Neutrophil (primary cell): ENCODE data around the gene C2orf69.
A peak's percentile ranks its signal among the peaks of the same experiment; 100 is the strongest.

Experiments
- H3K27ac ChIP-seq: fragments of 200-600 bp; sonication (generic); 2 replicates; pipeline ENCODE4 v1.5.1; 2016; ENCODE audit warnings: mild to moderate bottlenecking, moderate library complexity
- H3K27me3 ChIP-seq: fragments of 200-600 bp; sonication (generic); 2 replicates; pipeline ENCODE4 v1.6.0; 2016; ENCODE audit warnings: mild to moderate bottlenecking
- H3K36me3 ChIP-seq: fragments of 200-600 bp; sonication (generic); 2 replicates; pipeline ENCODE4 v1.5.1; 2017
- H3K4me1 ChIP-seq, 2 experiments: fragments of 200-600 bp in 1 of 2; sonication (generic) in 1 of 2; 1 replicate in 1 of 2; 2 replicates in 1 of 2; pipeline versions ENCODE4 v1.5.1 to v1.6.1; 2013 to 2016; ENCODE audit warnings: low read depth in 1 of 2, low read length in 1 of 2, mild to moderate bottlenecking in 1 of 2, moderate library complexity in 1 of 2; ENCODE audit not compliant: control insufficient read depth in 1 of 2, insufficient read depth in 1 of 2
- H3K4me3 ChIP-seq, 2 experiments: fragments of 200-600 bp in 1 of 2; sonication (generic) in 1 of 2; 1 replicate in 1 of 2; 2 replicates in 1 of 2; pipeline ENCODE4 v1.5.1; 2013 to 2016; ENCODE audit warnings: low read depth in 1 of 2, low read length in 1 of 2, mild to moderate bottlenecking in 1 of 2, moderate library complexity in 1 of 2
- H3K9me3 ChIP-seq: fragments of 200-600 bp; sonication (generic); 2 replicates; pipeline ENCODE4 v1.5.1; 2016
- CTCF ChIP-seq: fragments of 200-600 bp; sonication (generic); IDR thresholded peaks from 2 replicates; pipeline ENCODE4 v1.5.1; 2016; ENCODE audit warnings: antibody characterized with exemption

The C2orf69 gene

GRCh38 chr2:199943373-199943772 lies 32.3 kb downstream of the C2orf69 start:
- Histone ChIP-seq H3K9me3 (no peaks in the 10 kb centered on the region), H3K4me1 (peaks cover 34 to 35% of the 10 kb centered on the region in 2 experiments), H3K27me3 (no peaks in the 10 kb centered on the region), H3K27ac (no peak overlapping the region), H3K4me3 (no peak overlapping the region), H3K36me3 (peaks cover 19% of the 10 kb centered on the region)
- TF ChIP-seq CTCF, result no peak

- Histone ChIP-seq H3K4me1 (peaks cover 34 to 38% of the 10 kb centered on the region in 2 experiments), H3K9me3 (no peaks in the 10 kb centered on the region), H3K27me3 (no peaks in the 10 kb centered on the region), H3K36me3 (peaks cover 9% of the 10 kb centered on the region), H3K4me3 (peak overlapping the region in 1 of 2 experiments; percentile 0), H3K27ac (peak overlapping the region; percentile 86)
- no peak for TF ChIP-seq CTCF
Measured at GRCh38 chr2:199946196-199946595, 35.1 kb downstream of the C2orf69 start.

- H3K4me3 ChIP-seq, result peak overlapping the region in 1 of 2 experiments; percentile 0
Measured at GRCh38 chr2:199946836-199947235, 35.7 kb downstream of the C2orf69 start.

GRCh38 chr2:199950396-199950795 lies 39.3 kb downstream of the C2orf69 start:
- H3K4me1 ChIP-seq, result peaks cover 42 to 45% of the 10 kb centered on the region in 2 experiments
- no peak overlapping the region for H3K4me3 ChIP-seq
- no peaks in the 10 kb centered on the region for H3K27me3 ChIP-seq
- H3K36me3 ChIP-seq, result no peaks in the 10 kb centered on the region
- no peak for TF ChIP-seq CTCF
- H3K9me3 ChIP-seq, result no peaks in the 10 kb centered on the region
- no peak overlapping the region for H3K27ac ChIP-seq

More at GRCh38 chr2:199946836-199947235, 35.7 kb downstream of the C2orf69 start:
- Histone ChIP-seq H3K9me3 (no peaks in the 10 kb centered on the region), H3K27ac (peak overlapping the region; percentile 86), H3K4me1 (peaks cover 34 to 38% of the 10 kb centered on the region in 2 experiments), H3K36me3 (peaks cover 9% of the 10 kb centered on the region), H3K27me3 (no peaks in the 10 kb centered on the region)
- TF ChIP-seq CTCF, result no peak

GRCh38 chr2:199951023-199951422 lies 39.9 kb downstream of the C2orf69 start:
- H3K36me3 ChIP-seq, result no peaks in the 10 kb centered on the region
- TF ChIP-seq CTCF, result no peak
- no peaks in the 10 kb centered on the region for H3K9me3 ChIP-seq
- no peak overlapping the region for H3K4me3 ChIP-seq
- H3K27me3 ChIP-seq, result no peaks in the 10 kb centered on the region
- no peak overlapping the region for H3K27ac ChIP-seq
- H3K4me1 ChIP-seq, result peaks cover 37 to 42% of the 10 kb centered on the region in 2 experiments

GRCh38 chr2:199955007-199955338 lies 43.9 kb downstream of the C2orf69 start:
- peaks cover 26 to 31% of the 10 kb centered on the region in 2 experiments for H3K4me1 ChIP-seq
- no peaks in the 10 kb centered on the region for H3K9me3 ChIP-seq
- TF ChIP-seq CTCF, result no peak
- peak overlapping the region; percentile 69 to 91 for H3K4me3 ChIP-seq
- peak overlapping the region; percentile 81 for H3K27ac ChIP-seq
- H3K36me3 ChIP-seq, result peaks cover 12% of the 10 kb centered on the region
- no peaks in the 10 kb centered on the region for H3K27me3 ChIP-seq
